Measurements from ENCODE around the gene A2M.
A peak's percentile ranks its signal among the peaks of the same experiment; 100 is the strongest.
"Not testable (repeated sequence)": the region's sequence is repeated elsewhere in the genome, so short reads cannot be mapped to it uniquely, and the experiment has no call there.

The A2M gene

GRCh38 chr12:9115731-9116559 lies at the start of gene A2M:
Gene A2M, minus strand, starts transcription at chr12:9115919. Its CDS starts 70 bp downstream, at chr12:9115849.
- H3K27ac Mint-ChIP-seq, result peak within 1 kb of the TSS; percentile 32
- peak within 1 kb of the TSS; percentile 25 for H3K4me3 Mint-ChIP-seq
- ATAC-seq (no peak), DNase-seq (ENCODE audit: low spot score in 2 of 2) (no peak)
- no peaks in the 10 kb centered on the region for H3K9me3 Mint-ChIP-seq
- peaks cover 5% of the 10 kb centered on the region for H3K36me3 Mint-ChIP-seq
- H3K4me1 Mint-ChIP-seq, result peaks cover 48% of the 10 kb centered on the region

GRCh38 chr12:9163392-9163791 lies 47.7 kb upstream of the A2M start:
- Mint-ChIP-seq H3K4me3 (no peak overlapping the region), H3K4me1 (peaks cover 6% of the 10 kb centered on the region), H3K36me3 (peaks cover 13% of the 10 kb centered on the region), H3K9me3 (no peaks in the 10 kb centered on the region), H3K27ac (no peak overlapping the region)
- DNase-seq (ENCODE audit: low spot score in 2 of 2) (no peak), ATAC-seq (no peak)

- Mint-ChIP-seq H3K36me3 (peaks cover 7% of the 10 kb centered on the region), H3K4me3 (no peak overlapping the region), H3K9me3 (no peaks in the 10 kb centered on the region), H3K27ac (peak overlapping the region; percentile 6), H3K4me1 (peaks cover 8% of the 10 kb centered on the region)
- no peak for DNase-seq (ENCODE audit: low spot score in 2 of 2)
- no peak for ATAC-seq
These were observed 40.4 kb upstream of the A2M start for GRCh38 chr12:9156119-9156518.

GRCh38 chr12:9149372-9149771 lies 33.7 kb upstream of the A2M start:
- Mint-ChIP-seq H3K4me1 (peaks cover 28% of the 10 kb centered on the region), H3K4me3 (no peak overlapping the region), H3K27ac (no peak overlapping the region), H3K36me3 (peaks cover 7% of the 10 kb centered on the region), H3K9me3 (peaks cover 14% of the 10 kb centered on the region)
- DNase-seq (ENCODE audit: low spot score in 2 of 2), result no peak
- no peak for ATAC-seq

- Mint-ChIP-seq H3K4me3 (no peak overlapping the region), H3K9me3 (peaks cover 19% of the 10 kb centered on the region), H3K27ac (no peak overlapping the region), H3K4me1 (peaks cover 32% of the 10 kb centered on the region), H3K36me3 (peaks cover 7% of the 10 kb centered on the region)
- no peak for DNase-seq (ENCODE audit: low spot score in 2 of 2)
- no peak for ATAC-seq
These were observed 33.2 kb upstream of the A2M start for GRCh38 chr12:9148926-9149325.

- no peaks in the 10 kb centered on the region for H3K36me3 Mint-ChIP-seq
- peak overlapping the region; percentile 31 for H3K4me3 Mint-ChIP-seq
- H3K4me1 Mint-ChIP-seq, result peaks cover 42% of the 10 kb centered on the region
- ATAC-seq, result peak; percentile 61
- peak overlapping the region; percentile 71 for H3K27ac Mint-ChIP-seq
- peaks cover 24% of the 10 kb centered on the region for H3K9me3 Mint-ChIP-seq
- DNase-seq (ENCODE audit: low spot score in 2 of 2), result no peak
These were observed 31.7 kb upstream of the A2M start for GRCh38 chr12:9147461-9147860.

GRCh38 chr12:9144730-9145106 lies 29.0 kb upstream of the A2M start:
- peak overlapping the region; percentile 69 for H3K27ac Mint-ChIP-seq
- no peak overlapping the region for H3K4me3 Mint-ChIP-seq
- H3K9me3 Mint-ChIP-seq, result peaks cover 24% of the 10 kb centered on the region
- DNase-seq (ENCODE audit: low spot score in 2 of 2), result no peak
- no peaks in the 10 kb centered on the region for H3K36me3 Mint-ChIP-seq
- no peak for ATAC-seq
- H3K4me1 Mint-ChIP-seq, result peaks cover 45% of the 10 kb centered on the region

- Mint-ChIP-seq H3K27ac (peak overlapping the region; percentile 69), H3K4me1 (peaks cover 51% of the 10 kb centered on the region), H3K36me3 (no peaks in the 10 kb centered on the region), H3K4me3 (no peak overlapping the region), H3K9me3 (peaks cover 24% of the 10 kb centered on the region)
- DNase-seq (ENCODE audit: low spot score in 2 of 2), result no peak
- ATAC-seq, result no peak
These were observed 28.4 kb upstream of the A2M start for GRCh38 chr12:9143929-9144729.

- Mint-ChIP-seq H3K4me1 (peaks cover 51% of the 10 kb centered on the region), H3K9me3 (peaks cover 24% of the 10 kb centered on the region), H3K27ac (peak overlapping the region; percentile 58), H3K4me3 (no peak overlapping the region), H3K36me3 (no peaks in the 10 kb centered on the region)
- no peak for DNase-seq (ENCODE audit: low spot score in 2 of 2)
- no peak for ATAC-seq
These were observed 27.4 kb upstream of the A2M start for GRCh38 chr12:9143137-9143536.

GRCh38 chr12:9139588-9140290 lies 24.0 kb upstream of the A2M start:
- H3K4me3 Mint-ChIP-seq, result not testable (repeated sequence)

GRCh38 chr12:9135903-9136310 lies 20.2 kb upstream of the A2M start:
- Mint-ChIP-seq H3K9me3 (no peaks in the 10 kb centered on the region), H3K4me3 (no peak overlapping the region), H3K4me1 (peaks cover 31% of the 10 kb centered on the region), H3K27ac (no peak overlapping the region), H3K36me3 (no peaks in the 10 kb centered on the region)
- ATAC-seq, result no peak
- no peak for DNase-seq (ENCODE audit: low spot score in 2 of 2)

More at GRCh38 chr12:9139588-9140290, 24.0 kb upstream of the A2M start:
- peaks cover 11% of the 10 kb centered on the region for H3K9me3 Mint-ChIP-seq
- peaks cover 31% of the 10 kb centered on the region for H3K4me1 Mint-ChIP-seq
- ATAC-seq; H3K36me3 Mint-ChIP-seq; DNase-seq (ENCODE audit: low spot score in 2 of 2): not testable (repeated sequence)
- peak overlapping the region; percentile 4 for H3K27ac Mint-ChIP-seq

- Mint-ChIP-seq H3K4me1 (peaks cover 31% of the 10 kb centered on the region), H3K36me3 (no peaks in the 10 kb centered on the region), H3K27ac (no peak overlapping the region), H3K9me3 (no peaks in the 10 kb centered on the region), H3K4me3 (no peak overlapping the region)
- DNase-seq (ENCODE audit: low spot score in 2 of 2), result no peak
- ATAC-seq, result peak; percentile 46
These were observed 19.4 kb upstream of the A2M start for GRCh38 chr12:9134981-9135628.

- DNase-seq (ENCODE audit: low spot score in 2 of 2) (no peak), ATAC-seq (no peak)
- Mint-ChIP-seq H3K9me3 (no peaks in the 10 kb centered on the region), H3K4me3 (no peak overlapping the region), H3K36me3 (no peaks in the 10 kb centered on the region), H3K27ac (peak overlapping the region; percentile 3), H3K4me1 (peaks cover 15% of the 10 kb centered on the region)
These were observed 17.6 kb upstream of the A2M start for GRCh38 chr12:9133216-9133916.

GRCh38 chr12:9132008-9132535 lies 16.4 kb upstream of the A2M start:
- no peaks in the 10 kb centered on the region for H3K9me3 Mint-ChIP-seq
- H3K27ac Mint-ChIP-seq, result no peak overlapping the region
- DNase-seq (ENCODE audit: low spot score in 2 of 2), result no peak
- no peaks in the 10 kb centered on the region for H3K36me3 Mint-ChIP-seq
- no peak overlapping the region for H3K4me3 Mint-ChIP-seq
- peak; percentile 61 for ATAC-seq
- peaks cover 15% of the 10 kb centered on the region for H3K4me1 Mint-ChIP-seq
